ENCODE data around the gene COL13A1.

COL13A1 gene

GRCh38 chr10:69791812-69792211, 9.9 kb upstream of the COL13A1 start:
- no peak for DNase-seq (ENCODE audit: low spot score)

DNA sequence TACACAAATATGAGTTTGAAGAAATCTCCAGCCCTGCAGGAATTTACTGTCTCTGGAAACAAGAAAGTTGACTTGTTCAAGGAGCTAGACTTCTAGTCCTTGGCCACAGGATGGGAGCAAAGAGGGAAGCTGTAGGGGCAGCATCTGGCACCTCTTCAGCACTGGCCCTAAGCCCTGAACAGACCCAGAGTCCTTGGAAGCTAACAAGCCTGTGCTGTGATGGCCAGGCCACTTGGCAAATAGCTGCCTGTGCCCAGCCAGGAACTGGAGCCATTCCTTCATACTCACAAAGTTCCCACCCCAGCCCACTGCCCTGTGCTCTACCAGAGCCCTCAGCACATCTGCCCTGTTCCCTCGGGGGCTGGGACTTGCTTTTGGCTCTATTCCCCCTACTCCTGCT, 9.4 kb upstream of the COL13A1 start:
- no peak for DNase-seq (ENCODE audit: low spot score)

GRCh38 chr10:69794673-69795072, 7.0 kb upstream of the COL13A1 start:
- no peak for DNase-seq (ENCODE audit: low spot score)

DNA sequence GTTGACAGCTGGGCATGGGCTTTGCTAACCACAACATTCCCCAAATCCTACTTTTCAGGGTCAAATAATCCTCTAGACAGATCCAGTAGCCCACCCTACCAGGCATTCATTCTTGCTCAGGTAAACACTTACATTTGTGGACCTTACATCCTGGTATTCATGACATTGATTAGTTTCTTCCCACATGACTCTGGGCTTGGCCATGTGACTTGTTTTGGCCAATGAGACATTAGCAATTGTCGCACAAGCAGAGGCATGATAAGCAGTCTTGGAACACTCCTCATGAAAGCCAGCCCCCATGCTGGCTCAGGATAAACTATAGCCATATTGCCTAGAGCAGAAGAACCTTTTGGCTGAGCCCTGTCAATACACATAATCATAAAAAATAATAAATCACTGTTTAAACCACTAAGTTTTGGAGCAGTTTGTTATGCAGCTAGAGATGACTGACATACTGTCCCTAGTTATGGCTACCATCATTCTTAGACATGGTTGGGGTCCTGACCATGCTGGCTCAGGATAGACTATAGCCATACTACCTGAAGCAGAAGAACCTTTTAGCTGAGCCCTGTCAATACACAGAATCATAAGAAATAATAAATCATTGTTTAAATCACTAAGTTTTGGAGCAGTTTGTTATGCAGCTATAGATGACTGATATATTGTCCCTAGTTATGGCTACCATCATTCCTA, 6.3 kb upstream of the COL13A1 start:
- DNase-seq (ENCODE audit: low spot score): no peak

- no peak for DNase-seq (ENCODE audit: low spot score)
Observed at GRCh38 chr10:69797959-69798358, 3.7 kb upstream of the COL13A1 start.

DNA sequence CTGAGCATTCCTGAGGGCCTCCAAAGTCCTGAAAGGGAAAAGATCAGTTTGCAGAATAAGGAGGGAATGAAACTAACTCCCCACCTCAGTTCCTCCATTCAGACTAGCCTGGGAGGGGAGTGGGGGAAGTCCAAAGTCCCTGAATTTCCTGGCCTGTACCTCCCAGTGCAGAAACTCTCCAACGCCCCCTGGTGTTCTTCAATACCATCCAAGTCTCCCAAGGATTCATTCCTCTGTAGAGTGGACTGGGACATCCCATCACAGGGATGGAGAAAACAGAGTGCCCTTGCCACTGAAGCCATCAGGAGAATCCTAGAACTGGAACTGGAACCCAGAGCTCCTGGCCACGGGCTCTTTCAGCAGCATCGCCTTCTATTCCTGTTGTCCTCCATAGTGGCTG, 1.6 kb upstream of the COL13A1 start:
- peak; percentile 64 for DNase-seq (ENCODE audit: low spot score)

DNA sequence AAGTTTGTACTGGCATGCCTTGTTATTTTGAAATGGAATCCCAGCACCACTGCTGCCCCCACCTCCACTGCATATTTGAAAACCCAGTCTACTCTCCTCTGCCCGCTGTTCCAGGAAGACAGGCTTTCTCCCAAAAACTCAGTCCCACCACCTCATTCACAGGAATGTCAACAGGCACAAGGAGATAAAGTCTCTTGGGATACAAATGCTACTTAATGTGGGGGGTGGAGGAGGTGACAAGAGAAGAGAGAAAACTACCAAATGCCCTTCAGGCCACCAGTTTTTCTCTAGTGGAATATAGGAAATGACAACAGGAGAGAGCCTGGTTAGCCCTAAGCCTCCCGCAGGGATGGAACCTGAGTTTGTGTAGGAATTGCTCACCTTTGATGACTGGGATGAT, 1.0 kb upstream of the COL13A1 start:
- DNase-seq (ENCODE audit: low spot score): no peak

DNA sequence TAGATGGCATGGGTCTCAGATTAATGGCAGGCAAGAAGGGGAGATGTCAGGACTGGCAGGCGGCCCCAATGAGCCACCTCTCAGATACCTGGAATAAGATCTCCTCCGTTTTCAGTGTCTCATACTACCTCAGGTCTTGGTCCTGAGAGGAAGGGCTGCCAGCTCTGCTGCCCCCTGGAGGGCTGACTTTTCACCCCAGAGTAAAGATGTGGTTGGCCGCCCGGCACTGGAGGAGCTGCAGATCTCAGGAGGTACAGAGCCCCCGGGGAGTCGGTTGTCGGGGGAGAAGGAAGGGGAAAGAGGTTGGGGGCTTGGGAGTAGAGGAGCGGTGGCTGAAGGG, 642 bp upstream of the COL13A1 start:
- peak; percentile 75 for DNase-seq (ENCODE audit: low spot score)

DNA sequence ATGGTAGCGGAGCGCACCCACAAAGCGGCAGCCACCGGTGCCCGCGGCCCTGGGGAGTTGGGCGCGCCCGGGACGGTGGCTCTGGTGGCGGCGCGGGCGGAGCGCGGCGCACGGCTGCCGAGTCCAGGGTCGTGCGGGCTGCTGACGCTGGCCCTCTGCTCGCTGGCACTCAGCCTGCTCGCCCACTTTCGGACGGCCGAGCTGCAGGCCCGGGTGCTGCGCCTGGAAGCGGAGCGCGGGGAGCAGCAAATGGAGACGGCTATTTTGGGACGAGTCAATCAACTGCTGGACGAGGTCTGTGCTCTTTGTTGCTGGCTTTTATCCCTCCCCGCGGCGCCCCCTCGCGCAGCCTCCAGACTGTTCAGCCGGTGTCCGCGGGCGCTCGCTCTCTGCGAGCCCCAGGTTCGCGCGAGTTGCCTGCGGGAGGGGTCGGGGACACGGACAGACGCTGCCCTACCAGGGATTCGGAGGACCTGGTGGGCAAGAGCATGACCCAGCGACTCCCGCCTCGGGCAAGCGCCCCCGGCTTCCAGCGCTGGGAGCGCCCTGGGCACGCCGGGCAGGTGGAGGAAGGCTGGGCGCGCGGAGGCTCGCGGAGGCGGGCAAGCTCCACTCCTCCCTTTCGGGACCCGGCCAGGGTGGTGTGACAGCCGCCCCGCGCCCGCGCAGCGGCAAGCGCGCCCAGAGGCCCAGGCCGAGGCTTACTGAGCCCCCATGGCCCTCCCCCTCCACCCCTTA, 887 bp downstream of the COL13A1 start:
- peak; percentile 46 for DNase-seq (ENCODE audit: low spot score)

DNA sequence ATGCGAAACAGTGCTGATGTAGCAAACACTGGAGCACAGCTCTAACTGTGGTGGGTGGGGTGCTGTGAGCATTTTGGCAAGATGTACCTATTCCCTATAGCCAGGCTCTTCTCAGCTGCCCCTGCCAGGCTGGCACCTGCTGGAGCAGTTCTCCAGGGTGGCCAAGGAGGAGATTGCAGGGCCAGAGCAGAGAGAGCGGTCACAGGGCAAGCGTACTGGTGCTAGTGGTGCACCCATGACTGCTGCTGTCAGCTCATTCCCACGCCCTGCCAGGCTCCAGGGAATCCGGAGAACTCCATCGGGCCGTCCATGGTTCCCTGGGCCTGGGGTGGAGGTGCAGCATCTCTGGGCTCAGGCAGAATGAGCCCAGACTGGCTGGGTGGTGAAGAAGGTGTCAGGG, 2.1 kb downstream of the COL13A1 start:
- DNase-seq (ENCODE audit: low spot score): no peak

DNA sequence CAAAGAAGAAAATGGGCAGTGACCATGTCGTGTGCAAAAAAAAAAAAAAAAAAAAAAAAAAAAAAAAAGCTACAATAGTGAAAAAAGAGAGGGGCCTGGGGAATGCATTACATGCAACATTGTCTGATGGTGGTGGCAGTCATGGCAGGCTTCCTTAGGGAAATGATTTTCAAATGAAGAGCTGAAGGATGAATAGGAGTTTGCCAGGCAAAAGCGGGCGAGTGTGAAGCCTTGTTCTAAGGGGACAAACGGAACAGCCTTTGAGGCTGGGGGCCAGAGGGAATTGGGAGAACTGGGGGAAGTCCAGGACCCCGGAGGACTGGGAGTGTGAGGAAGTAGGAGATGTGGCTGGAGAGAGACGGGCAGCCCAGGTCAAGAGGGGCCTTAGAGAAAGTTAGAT, 3.1 kb downstream of the COL13A1 start:
- no peak for DNase-seq (ENCODE audit: low spot score)

DNA sequence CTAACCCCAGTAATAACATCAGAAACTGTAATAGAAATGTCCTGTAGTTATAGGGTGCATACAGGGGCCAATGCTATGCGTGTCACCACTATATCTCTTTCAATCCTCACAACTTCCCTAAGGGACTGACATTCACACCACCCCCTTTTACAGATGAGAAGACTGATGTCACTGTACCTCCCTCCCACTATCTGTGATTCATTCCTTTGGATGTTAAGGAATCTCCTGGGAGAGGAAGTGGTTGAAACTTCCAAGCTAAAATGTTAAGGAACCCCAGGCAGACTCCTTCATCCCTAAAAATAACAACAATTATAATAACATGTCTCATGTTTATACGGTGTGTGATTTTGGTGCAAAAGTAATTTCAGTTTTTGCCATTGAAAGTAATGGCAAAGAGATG, 5.4 kb downstream of the COL13A1 start:
- DNase-seq (ENCODE audit: low spot score): peak; percentile 90

GRCh38 chr10:69807696-69808095, 6.0 kb downstream of the COL13A1 start:
- DNase-seq (ENCODE audit: low spot score): peak; percentile 38

GRCh38 chr10:69809318-69809717, 7.6 kb downstream of the COL13A1 start:
- no peak for DNase-seq (ENCODE audit: low spot score)

DNA sequence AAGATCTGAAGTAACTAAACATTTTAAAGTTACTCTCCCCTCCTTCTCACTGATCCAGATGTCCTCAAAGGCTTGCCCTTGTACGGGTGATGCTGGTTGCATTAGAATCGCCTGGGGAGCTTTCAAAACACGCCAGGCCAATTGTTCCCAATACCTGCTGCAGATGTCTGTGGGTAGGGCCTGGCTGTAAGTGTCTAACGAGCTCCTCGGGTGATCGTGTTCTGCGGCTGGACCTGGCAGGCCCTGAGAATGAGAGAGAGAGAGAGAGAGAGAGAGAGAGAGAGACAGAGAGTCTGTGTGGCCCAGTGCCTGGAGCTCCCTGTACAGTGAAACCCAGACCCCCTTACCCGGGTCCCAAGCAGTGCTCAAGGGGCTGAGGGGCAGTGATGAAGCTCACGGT, 8.4 kb downstream of the COL13A1 start:
- no peak for DNase-seq (ENCODE audit: low spot score)

DNA sequence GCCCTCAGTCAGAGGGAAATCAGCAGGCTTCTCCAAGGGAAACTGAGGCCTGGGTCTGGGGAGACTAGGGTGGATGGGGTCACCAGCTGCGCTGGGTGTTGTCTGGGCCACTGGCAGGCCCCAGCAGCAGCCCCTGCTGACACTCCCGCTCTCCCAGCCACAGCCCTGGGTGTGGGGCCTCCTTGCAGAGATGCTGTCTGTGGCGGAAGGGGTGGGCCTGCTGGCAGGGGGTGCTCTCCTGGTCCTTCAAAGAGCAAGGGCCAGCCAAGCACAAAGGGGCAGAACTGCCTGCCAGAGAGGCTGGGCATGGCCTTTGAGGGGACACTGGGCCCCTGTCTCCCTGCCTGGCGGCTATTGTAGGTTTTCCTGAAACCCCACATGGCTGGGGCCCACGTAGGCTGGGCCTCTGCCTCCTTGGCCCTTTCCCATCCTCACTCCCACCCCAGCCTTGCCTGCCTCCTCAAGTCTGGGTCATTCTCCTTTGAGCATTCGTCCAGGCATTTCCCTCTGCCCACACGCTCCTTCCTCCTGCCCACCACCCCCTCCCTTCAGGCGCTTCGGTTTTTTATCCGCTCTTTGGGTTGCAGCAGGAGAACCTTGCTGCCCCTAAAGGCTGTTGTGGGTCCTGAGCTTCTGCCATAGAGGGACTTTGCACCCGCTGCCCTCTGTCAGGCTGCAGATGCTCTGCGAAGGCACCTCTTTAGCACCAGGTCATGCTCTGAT, 9.1 kb downstream of the COL13A1 start:
- no peak for DNase-seq (ENCODE audit: low spot score)

- no peak for DNase-seq (ENCODE audit: low spot score)
Observed at GRCh38 chr10:69813632-69814031, 11.9 kb downstream of the COL13A1 start.

DNA sequence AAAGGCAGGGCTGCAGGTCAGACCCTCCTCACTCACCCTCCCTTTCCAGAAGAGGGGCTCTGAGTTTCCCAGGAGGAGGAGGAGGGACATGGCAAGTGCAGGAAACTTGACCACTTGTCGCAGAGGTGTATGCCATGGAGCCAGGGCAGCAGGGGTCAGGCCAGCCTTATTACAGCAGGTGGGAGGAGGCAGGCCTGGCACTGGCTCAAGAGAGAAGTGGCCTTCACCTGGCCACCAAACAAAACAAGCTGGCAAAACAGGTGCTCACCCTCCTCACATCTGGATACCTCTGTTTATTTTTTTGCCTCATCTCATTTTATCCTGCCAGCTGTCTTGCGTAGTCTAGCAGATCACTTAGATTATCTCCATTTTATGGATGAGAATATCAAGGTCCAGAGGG, 12.5 kb downstream of the COL13A1 start:
- no peak for DNase-seq (ENCODE audit: low spot score)

- no peak for DNase-seq (ENCODE audit: low spot score)
Observed at GRCh38 chr10:69815104-69815503, 13.4 kb downstream of the COL13A1 start.

DNA sequence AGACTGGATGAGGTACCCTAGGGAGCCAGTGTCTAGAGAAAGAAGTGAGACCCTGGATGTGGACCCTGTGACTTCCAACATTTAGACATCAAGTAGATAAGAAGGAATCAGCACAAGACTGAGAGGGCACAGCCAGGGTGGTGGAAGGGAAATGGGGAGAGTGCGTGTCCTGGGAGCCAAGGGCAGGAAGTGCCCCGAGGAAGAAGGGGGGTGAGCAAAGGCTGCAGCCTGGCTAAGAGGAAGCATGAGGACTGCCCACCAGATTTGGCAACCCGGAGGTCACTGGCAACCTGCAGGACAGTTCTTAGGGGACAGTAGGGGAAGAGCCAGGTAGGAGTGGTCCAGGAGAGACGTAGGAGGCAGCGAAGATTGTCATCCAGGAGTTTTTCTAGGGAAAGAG, 14.8 kb downstream of the COL13A1 start:
- peak; percentile 40 for DNase-seq (ENCODE audit: low spot score)

- no peak for DNase-seq (ENCODE audit: low spot score)
Observed at GRCh38 chr10:69817078-69817581, 15.4 kb downstream of the COL13A1 start.

- DNase-seq (ENCODE audit: low spot score): no peak
Observed at GRCh38 chr10:69818676-69819239, 17.1 kb downstream of the COL13A1 start.

Measured in AG08395 (cell line).